ENCODE data around the gene FAM200B.

FAM200B gene

DNA sequence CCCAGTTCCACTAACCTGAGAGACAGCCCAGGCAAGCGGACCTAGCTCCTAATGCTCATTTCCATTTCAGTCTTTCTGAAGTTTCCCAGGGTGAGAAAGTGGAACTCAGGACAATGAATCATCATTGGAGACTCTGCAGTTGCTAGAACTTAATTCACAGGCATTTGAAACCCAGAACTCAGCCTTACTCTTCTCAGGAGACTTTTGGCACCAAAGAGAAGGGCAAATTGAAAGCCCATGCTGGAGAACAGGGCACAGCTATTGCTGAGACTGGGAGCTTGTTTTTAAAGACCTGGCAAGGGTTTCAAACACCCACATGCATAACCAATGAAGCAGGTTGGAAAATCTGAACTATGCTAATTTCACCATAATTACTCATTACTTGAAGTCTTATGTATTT is 57.2 kb downstream of the FAM200B start:
- DNase-seq: no peak

Measured in DMS 273 treated with DMSO at 0.1 percent for 48 hours (cell line).